ENCODE measurements around the gene FBXL17.

The FBXL17 gene

GRCh38 chr5:107832746-107833145 is 549.2 kb downstream of the FBXL17 start:
- no peak overlapping the region for H3K27ac ChIP-seq (ENCODE audit: extremely low read depth, low read depth, low read length)
- ChIA-PET CTCF (interaction anchor here (0.9 kb wide), 1 partner anchor 159 kb away, joined by 3 read pairs; no protein-coding TSS in a partner anchor), POLR2A (no interaction called here)
- no peaks in the 10 kb centered on the region for H3K36me3 ChIP-seq (ENCODE audit: control insufficient read depth in 2 of 2, insufficient read depth in 1 of 2, low read length in 2 of 2)
- no peaks in the 10 kb centered on the region for H3K4me1 ChIP-seq (ENCODE audit: control insufficient read depth, insufficient read depth, low read length)
- H3K9me3 ChIP-seq (ENCODE audit: control insufficient read depth, insufficient read depth, low read depth, low read length) = no peaks in the 10 kb centered on the region
- H3K4me3 ChIP-seq (ENCODE audit: low read depth, low read length) = no peak overlapping the region
- TF ChIP-seq ZNF530 (tag by site-specific recombination; IDR thresholded peaks at IDR 0.05; ENCODE audit: low read depth) = no peak
- TF ChIP-seq GFI1B (tag by site-specific recombination; IDR thresholded peaks at IDR 0.05) = no peak
- TF ChIP-seq ZNF18 (tag by site-specific recombination; IDR thresholded peaks at IDR 0.05) = no peak
- no peak for TF ChIP-seq ZFP3 (tag by site-specific recombination; IDR thresholded peaks at IDR 0.05; ENCODE audit: low read depth)
- no peak for TF ChIP-seq ZNF623 (tag by site-specific recombination; IDR thresholded peaks at IDR 0.05)
- TF ChIP-seq, protein P1, sequence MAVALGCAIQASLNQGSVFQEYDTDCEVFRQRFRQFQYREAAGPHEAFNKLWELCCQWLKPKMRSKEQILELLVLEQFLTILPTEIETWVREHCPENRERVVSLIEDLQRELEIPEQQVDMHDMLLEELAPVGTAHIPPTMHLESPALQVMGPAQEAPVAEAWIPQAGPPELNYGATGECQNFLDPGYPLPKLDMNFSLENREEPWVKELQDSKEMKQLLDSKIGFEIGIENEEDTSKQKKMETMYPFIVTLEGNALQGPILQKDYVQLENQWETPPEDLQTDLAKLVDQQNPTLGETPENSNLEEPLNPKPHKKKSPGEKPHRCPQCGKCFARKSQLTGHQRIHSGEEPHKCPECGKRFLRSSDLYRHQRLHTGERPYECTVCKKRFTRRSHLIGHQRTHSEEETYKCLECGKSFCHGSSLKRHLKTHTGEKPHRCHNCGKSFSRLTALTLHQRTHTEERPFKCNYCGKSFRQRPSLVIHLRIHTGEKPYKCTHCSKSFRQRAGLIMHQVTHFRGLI (tag by site-specific recombination; IDR thresholded peaks at IDR 0.05) = no peak
- TF ChIP-seq ZIC2 (tag by site-specific recombination; IDR thresholded peaks at IDR 0.05) = no peak
- TF ChIP-seq ZNF658 (tag by site-specific recombination; IDR thresholded peaks at IDR 0.05) = no peak
- TF ChIP-seq ZNF664 (tag by site-specific recombination; IDR thresholded peaks at IDR 0.05) = no peak
- TF ChIP-seq ZNF37A (tag by site-specific recombination; IDR thresholded peaks at IDR 0.05) = no peak
- TF ChIP-seq ZNF654 (tag by site-specific recombination; IDR thresholded peaks at IDR 0.05; ENCODE audit: low read depth) = no peak
- no peak for TF ChIP-seq ZBTB7A (tag by site-specific recombination; IDR thresholded peaks at IDR 0.05; ENCODE audit: low read depth)
- TF ChIP-seq EGR2 (tag by site-specific recombination; IDR thresholded peaks at IDR 0.05; ENCODE audit: low read depth) = no peak
- TF ChIP-seq ZFHX2 (tag by site-specific recombination; conservative IDR thresholded peaks at IDR 0.05) = no peak

DNA sequence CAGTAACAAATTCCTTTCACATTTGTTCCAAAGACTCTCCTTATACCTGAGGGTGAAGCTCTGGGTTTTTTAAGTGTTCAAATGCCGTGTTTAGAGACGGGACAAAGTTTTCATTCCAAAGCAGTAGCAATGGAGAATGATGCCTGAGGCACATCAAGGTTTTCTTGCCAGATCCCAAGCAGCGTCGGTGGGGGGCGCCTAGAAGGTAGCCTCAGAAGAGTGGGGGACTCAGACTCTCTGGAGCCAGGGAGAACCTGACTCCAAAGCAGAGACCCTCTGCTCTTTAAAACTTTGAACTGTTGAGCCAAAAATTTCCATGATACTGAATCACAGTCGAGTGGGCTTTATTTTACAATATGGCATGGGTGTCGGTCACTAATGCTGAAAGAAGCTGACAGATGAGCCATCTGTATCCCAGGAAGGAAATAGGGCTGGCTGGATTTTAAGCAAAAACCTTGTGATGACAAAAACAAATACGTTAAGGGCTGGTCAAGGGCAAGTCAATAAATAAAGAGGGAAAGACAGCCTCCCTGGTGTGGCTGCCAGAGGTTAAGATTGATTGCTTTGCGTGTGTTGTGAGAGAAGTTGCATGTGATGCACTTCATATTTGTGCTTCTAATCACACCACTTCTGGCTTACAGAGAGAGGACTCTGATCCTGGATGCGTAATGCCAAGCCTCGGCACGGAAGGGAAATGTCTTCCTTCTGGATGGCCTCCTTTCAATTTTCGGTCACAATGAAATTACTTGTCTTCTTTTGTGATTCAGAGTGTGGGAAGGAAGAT is 550.1 kb downstream of the FBXL17 start:
- TF ChIP-seq BCL11B (tag by site-specific recombination; IDR thresholded peaks at IDR 0.05; ENCODE audit: low read depth) (no peak), TRIM28 (IDR thresholded peaks at IDR 0.05; ENCODE audit: borderline replicate concordance, low read length) (0 out of 2 replicates have a peak, but pooled peaks have one; percentile 11)
- POLR2A ChIA-PET = no interaction called here

GRCh38 chr5:107830750-107831149 is 551.1 kb downstream of the FBXL17 start:
- no peaks in the 10 kb centered on the region for H3K36me3 ChIP-seq (ENCODE audit: control insufficient read depth in 2 of 2, insufficient read depth in 1 of 2, low read length in 2 of 2)
- POLR2A ChIA-PET = no interaction called here
- CTCF ChIA-PET = no interaction called here
- H3K9me3 ChIP-seq (ENCODE audit: control insufficient read depth, insufficient read depth, low read depth, low read length) = no peaks in the 10 kb centered on the region
- no peaks in the 10 kb centered on the region for H3K4me1 ChIP-seq (ENCODE audit: control insufficient read depth, insufficient read depth, low read length)
- no peak overlapping the region for H3K27ac ChIP-seq (ENCODE audit: extremely low read depth, low read depth, low read length)
- no peak overlapping the region for H3K4me3 ChIP-seq (ENCODE audit: low read depth, low read length)
- TF ChIP-seq ZNF529 (tag by site-specific recombination; IDR thresholded peaks at IDR 0.05; ENCODE audit: insufficient replicate concordance) (no peak), SCRT1 (tag by site-specific recombination; IDR thresholded peaks at IDR 0.05; ENCODE audit: borderline replicate concordance) (no peak), SP3 (tag by site-specific recombination; IDR thresholded peaks at IDR 0.05) (no peak), TSHZ1 (tag by site-specific recombination; IDR thresholded peaks at IDR 0.05; ENCODE audit: borderline replicate concordance) (no peak), TCF7L2 (IDR thresholded peaks at IDR 0.05; ENCODE audit: borderline replicate concordance, low read depth, low read length) (no peak), ZNF391 (tag by site-specific recombination; IDR thresholded peaks at IDR 0.05; ENCODE audit: borderline replicate concordance, low read depth) (no peak)

More for the DNA sequence above, 550.1 kb downstream of the FBXL17 start:
- Histone ChIP-seq H3K27ac (ENCODE audit: extremely low read depth, low read depth, low read length) (no peak overlapping the region), H3K9me3 (ENCODE audit: control insufficient read depth, insufficient read depth, low read depth, low read length) (no peaks in the 10 kb centered on the region), H3K36me3 (ENCODE audit: control insufficient read depth in 2 of 2, insufficient read depth in 1 of 2, low read length in 2 of 2) (no peaks in the 10 kb centered on the region), H3K4me1 (ENCODE audit: control insufficient read depth, insufficient read depth, low read length) (no peaks in the 10 kb centered on the region), H3K4me3 (ENCODE audit: low read depth, low read length) (no peak overlapping the region)
- CTCF ChIA-PET = no interaction called here
